ENCODE measurements around the gene TBCCD1.

GRCh38 chr3:186540221-186540834 is 26.8 kb downstream of the TBCCD1 start:
- no peak for TF ChIP-seq EZH2phosphoT487 (IDR thresholded peaks at IDR 0.05; ENCODE audit: borderline replicate concordance, low read length)
- peak; percentile 76 for TF ChIP-seq CTCF (IDR thresholded peaks at IDR 0.05; ENCODE audit: low read depth, low read length, poor library complexity, severe bottlenecking)

Measured in DOHH2 (cell line).